ENCODE measurements around the gene CDK4.

- no peak for TF ChIP-seq CTCF (IDR thresholded peaks at IDR 0.05 in 8 of 11, conservative IDR thresholded peaks at IDR 0.05 in 3 of 11)
- TF ChIP-seq POLR2A (IDR thresholded peaks at IDR 0.05) = no peak
Observed at GRCh38 chr12:57734591-57734990, 17.5 kb downstream of the CDK4 start.

Measured in spleen (tissue), 7 donors.